HepG2 (cell line): Measurements from ENCODE around the gene BRAF. TPM values are rescaled to one million over a fixed set of nuclear protein-coding genes. Genes with fewer than 3 reads are reported as not detected.

Experiments
- ATAC-seq: fragments of 200-7000 bp; cut with Tn5 transposase; 3 replicates; pipeline ENCODE4 v1.9.1; 2020; ENCODE audit warnings: mild to moderate bottlenecking, moderate library complexity
- BruUV-seq: library from RNA; stranded (reverse); fragments of 400-500 nt; replicated peaks from 2 replicates; lab custom pipeline; 2021; lab: Mats Ljungman, UMichigan
- CTCF ChIA-PET: fragments of 300-600 bp; formaldehyde crosslinking; extraction: SDS; loops from one replicate; lab custom pipeline; 2021; ENCODE audit warnings: low total read pairs, inconsistent platforms, low intra/inter-chr PET ratio; lab: Yijun Ruan, JAX
- POLR2A ChIA-PET: fragments of 350-600 bp; sonication (Branson Sonifier 250); formaldehyde crosslinking; loops from one replicate; lab custom pipeline; 2020; ENCODE audit warnings: antibody characterized with exemption, inconsistent platforms; lab: Yijun Ruan, JAX
- DNase-seq: peaks from one replicate; pipeline ENCODE4 v3.0.0-alpha.2; 2015; ENCODE audit warnings: low spot score
- FAIRE-seq: peaks from 3 replicates; lab custom pipeline; 2011; peaks lifted over from hg19 to GRCh38; lab: Jason Lieb, UNC
- H2AFZ ChIP-seq: one replicate; pipeline ENCODE4 v1.6.1; 2011; ENCODE audit warnings: low read length, inconsistent platforms
- H3K27ac ChIP-seq: fragments of 300-600 bp; 3 replicates; pipeline ENCODE4 v1.8.0; 2011; ENCODE audit warnings: mixed run types, mild to moderate bottlenecking, mixed read lengths, low read length, inconsistent platforms; ENCODE audit not compliant: insufficient read depth; ENCODE audit errors: extremely low read length
- H3K27me3 ChIP-seq, 2 experiments: fragments of 200-600 bp in 1 of 2; 2 replicates in 1 of 2; 3 replicates in 1 of 2; pipeline versions ENCODE4 v1.6.0 to v1.8.0; 2011; ENCODE audit warnings: low read length in 2 of 2, mild to moderate bottlenecking in 2 of 2, moderate library complexity in 2 of 2, inconsistent platforms in 1 of 2; ENCODE audit not compliant: insufficient read depth in 2 of 2, control insufficient read depth in 1 of 2
- H3K36me3 ChIP-seq, 2 experiments: fragments of 200-600 bp in 1 of 2; replicated peaks in 1 of 2; 2 replicates in 1 of 2; 3 replicates in 1 of 2; pipeline versions ENCODE4 v1.5.1 to v1.8.0; 2011; ENCODE audit warnings: low read length in 2 of 2, inconsistent platforms in 1 of 2; ENCODE audit not compliant: insufficient read depth in 2 of 2, control insufficient read depth in 1 of 2
- H3K4me1 ChIP-seq: 2 replicates; pipeline ENCODE4 v1.5.1; 2012; ENCODE audit warnings: low read length, inconsistent platforms; ENCODE audit not compliant: insufficient read depth
- H3K4me2 ChIP-seq: 2 replicates; pipeline ENCODE4 v1.6.0; 2011; ENCODE audit warnings: low read depth, low read length, inconsistent platforms
- H3K4me3 ChIP-seq, 3 experiments: fragments of 200-600 bp in 1 of 3; sonication (generic), shearing (Covaris generic) in 1 of 3; replicated peaks in 1 of 3; 2 replicates each; pipeline ENCODE4 v1.5.1; 2011 to 2016; ENCODE audit warnings: low read length in 3 of 3, inconsistent platforms in 2 of 3, low read depth in 2 of 3, mild to moderate bottlenecking in 2 of 3, control low read depth in 1 of 3, mixed read lengths in 1 of 3; ENCODE audit not compliant: insufficient read depth in 1 of 3
- H3K79me2 ChIP-seq: one replicate; pipeline ENCODE4 v1.6.1; 2011; ENCODE audit warnings: low read length, inconsistent platforms; ENCODE audit not compliant: insufficient read depth
- H3K9ac ChIP-seq: 2 replicates; pipeline ENCODE4 v1.6.0; 2011; ENCODE audit warnings: mild to moderate bottlenecking, low read depth, low read length, inconsistent platforms; ENCODE audit not compliant: insufficient read depth
- H3K9me3 ChIP-seq: 2 replicates; pipeline ENCODE4 v1.5.1; 2012; ENCODE audit warnings: mild to moderate bottlenecking, low read length
- H4K20me1 ChIP-seq: 2 replicates; pipeline ENCODE4 v1.6.0; 2011; ENCODE audit warnings: inconsistent platforms, mild to moderate bottlenecking, low read length, moderate library complexity; ENCODE audit not compliant: insufficient read depth
- AKAP8 ChIP-seq: sonication (generic); formaldehyde crosslinking; IDR thresholded peaks from 2 replicates; pipeline ENCODE4 v1.5.1; 2020; ENCODE audit warnings: mild to moderate bottlenecking, missing genetic modification reagents
- ARNT2 ChIP-seq: sonication (generic); formaldehyde crosslinking; IDR thresholded peaks from 2 replicates; pipeline ENCODE4 v1.8.0; 2022; ENCODE audit warnings: mild to moderate bottlenecking, low read depth, missing genetic modification reagents, moderate library complexity
- FOXO1 ChIP-seq: sonication (generic); formaldehyde crosslinking; IDR thresholded peaks from 2 replicates; pipeline ENCODE4 v1.4.0; 2020; ENCODE audit warnings: missing genetic modification reagents
- ZHX2 ChIP-seq, 2 experiments: sonication (generic) in 1 of 2; formaldehyde crosslinking in 1 of 2; IDR thresholded peaks; 2 replicates each; pipeline versions ENCODE4 v1.6.1 to v1.9.0; 2014 to 2022; ENCODE audit warnings: antibody characterized with exemption in 1 of 2, borderline replicate concordance in 1 of 2, inconsistent platforms in 1 of 2, low read depth in 1 of 2, missing genetic modification reagents in 1 of 2
- ZNF143 ChIP-seq: sonication (generic); formaldehyde crosslinking; IDR thresholded peaks from 2 replicates; pipeline ENCODE4 v1.4.0; 2020; ENCODE audit warnings: missing genetic modification reagents
- ZNF207 ChIP-seq: fragments of 450-650 bp; IDR thresholded peaks from 2 replicates; pipeline ENCODE4 v1.6.1; 2016; ENCODE audit warnings: antibody characterized with exemption, borderline replicate concordance
- ZNF773 ChIP-seq: sonication (generic); formaldehyde crosslinking; IDR thresholded peaks from 2 replicates; pipeline ENCODE4 v1.4.0; 2020; ENCODE audit warnings: missing genetic modification reagents, borderline replicate concordance
- WGBS: methylation state at CpG from one replicate; pipeline ENCODE4 v1.1.6; 2017; ENCODE audit warnings: low lambda C conversion rate; 5-methylcytosine and 5-hydroxymethylcytosine counted together
- in situ Hi-C: cut with HindIII; loops from 2 replicates; pipeline ENCODE4 v1.10.0; 2017; ENCODE audit warnings: low pct_unique_long_range_greater_than_20kb; ENCODE audit not compliant: extremely low pct_ligation_motif_present
- intact Hi-C: fragments of 100-400 bp; cut with micrococcal nuclease; formaldehyde crosslinking; loops from one replicate; pipeline ENCODE4 v1.10.0; 2022; ENCODE audit not compliant: unreplicated experiment
- polyA plus RNA-seq, 8 experiments: library from polyadenylated mRNA; depleted of rRNA in 3 of 8; stranded (reverse) in 7 of 8; unstranded in 1 of 8; fragments of >200 nt; fragmentation: Illumina TruSeq in 4 of 8; extraction: Trizol in 4 of 8; gene quantifications; 2 replicates each; pipeline versions ENCODE4 v1.2.1 to v1.2.3, GENCODE V29; 2011 to 2016; ENCODE audit warnings: low read depth in 4 of 8, missing spikeins in 1 of 8, mixed read lengths in 1 of 8; ENCODE audit not compliant: insufficient read depth in 1 of 8
- total RNA-seq, 5 experiments: library from RNA; depleted of rRNA; stranded (reverse); fragments of >200 nt; fragmentation: Illumina TruSeq; extraction: Trizol; gene quantifications; 2 replicates each; pipeline ENCODE4 v1.2.3, GENCODE V29; 2016; ENCODE audit warnings: low read depth in 1 of 5
- TF ChIP-seq, protein P1 (sequence below): sonication (generic); formaldehyde crosslinking; IDR thresholded peaks from 2 replicates; pipeline ENCODE4 v1.4.0; 2020; ENCODE audit warnings: mild to moderate bottlenecking, missing genetic modification reagents

BRAF gene
- total and polyA plus RNA-seq, 2 of the 13 experiments (the other 11 are each of a cell fraction or from before 2014, with no cell fraction given): 12.5 to 13.4 TPM

DNA sequence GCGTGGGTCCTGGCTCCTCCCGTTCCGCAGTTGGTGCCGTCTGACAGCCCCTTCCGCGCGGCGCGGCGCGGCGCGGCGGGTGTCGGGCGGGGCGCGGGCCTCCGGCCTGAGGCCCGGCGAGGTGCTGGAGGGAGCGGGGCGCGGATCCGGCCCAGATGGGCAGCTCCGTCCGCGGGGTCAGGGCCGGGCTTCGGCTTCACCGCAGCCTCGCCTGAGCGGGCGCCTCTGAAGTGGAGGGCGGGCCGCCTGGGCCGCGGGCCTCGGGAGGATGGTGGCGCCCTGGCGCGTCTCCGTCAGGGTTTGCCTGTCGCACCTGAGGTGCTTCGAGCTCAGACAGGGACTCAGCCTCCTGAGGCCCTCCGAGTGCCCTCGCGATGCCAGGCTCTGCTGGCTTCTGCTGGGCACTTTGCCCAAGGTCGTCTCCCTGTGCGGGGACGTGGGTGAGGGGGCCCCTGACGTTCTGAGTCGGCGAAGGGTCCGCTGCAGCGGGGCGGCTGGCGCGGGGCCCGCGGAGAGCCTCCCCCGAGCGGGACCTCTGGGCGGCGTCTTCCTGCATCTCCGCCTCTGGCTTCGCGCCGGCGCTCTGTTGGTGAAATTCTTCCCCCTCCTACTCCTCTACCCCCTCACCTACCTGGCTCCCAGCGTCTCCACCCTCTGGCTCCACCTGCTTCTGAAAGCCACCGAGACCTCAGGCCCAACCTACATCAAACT, 251.5 kb downstream of the BRAF start:
- Histone ChIP-seq H3K4me3 (peak overlapping the region; percentile 60 to 78 (median 63); a peak in 5 of 6 replicates), H3K4me2 (peak overlapping the region; percentile 83), H3K36me3 (no peaks in the 10 kb centered on the region), H3K79me2 (no peaks in the 10 kb centered on the region), H4K20me1 (no peaks in the 10 kb centered on the region), H3K4me1 (peaks cover 16% of the 10 kb centered on the region), H2AFZ (no peak overlapping the region), H3K9me3 (no peaks in the 10 kb centered on the region), H3K27ac (no peak overlapping the region), H3K27me3 (no peaks in the 10 kb centered on the region), H3K9ac (peak overlapping the region; percentile 54; the same call in 1 of the 2 replicates)
- peak; percentile 75 for ATAC-seq
- WGBS: 93% methylated on average over 10 of the region's 72 CpGs
- DNase-seq: no peak
- intact Hi-C loops (no loop called here), in situ Hi-C loops (no loop called here)
- no TSS peak for BruUV-seq
- FAIRE-seq: no peak
- ChIA-PET CTCF (no interaction called here), POLR2A (interaction anchor here (1.4 to 1.5 kb wide), 2 partner anchors 23 to 330 kb away, joined by 5 read pairs; partner anchors contain the start of gene NDUFB2)
- TF ChIP-seq, protein P1, sequence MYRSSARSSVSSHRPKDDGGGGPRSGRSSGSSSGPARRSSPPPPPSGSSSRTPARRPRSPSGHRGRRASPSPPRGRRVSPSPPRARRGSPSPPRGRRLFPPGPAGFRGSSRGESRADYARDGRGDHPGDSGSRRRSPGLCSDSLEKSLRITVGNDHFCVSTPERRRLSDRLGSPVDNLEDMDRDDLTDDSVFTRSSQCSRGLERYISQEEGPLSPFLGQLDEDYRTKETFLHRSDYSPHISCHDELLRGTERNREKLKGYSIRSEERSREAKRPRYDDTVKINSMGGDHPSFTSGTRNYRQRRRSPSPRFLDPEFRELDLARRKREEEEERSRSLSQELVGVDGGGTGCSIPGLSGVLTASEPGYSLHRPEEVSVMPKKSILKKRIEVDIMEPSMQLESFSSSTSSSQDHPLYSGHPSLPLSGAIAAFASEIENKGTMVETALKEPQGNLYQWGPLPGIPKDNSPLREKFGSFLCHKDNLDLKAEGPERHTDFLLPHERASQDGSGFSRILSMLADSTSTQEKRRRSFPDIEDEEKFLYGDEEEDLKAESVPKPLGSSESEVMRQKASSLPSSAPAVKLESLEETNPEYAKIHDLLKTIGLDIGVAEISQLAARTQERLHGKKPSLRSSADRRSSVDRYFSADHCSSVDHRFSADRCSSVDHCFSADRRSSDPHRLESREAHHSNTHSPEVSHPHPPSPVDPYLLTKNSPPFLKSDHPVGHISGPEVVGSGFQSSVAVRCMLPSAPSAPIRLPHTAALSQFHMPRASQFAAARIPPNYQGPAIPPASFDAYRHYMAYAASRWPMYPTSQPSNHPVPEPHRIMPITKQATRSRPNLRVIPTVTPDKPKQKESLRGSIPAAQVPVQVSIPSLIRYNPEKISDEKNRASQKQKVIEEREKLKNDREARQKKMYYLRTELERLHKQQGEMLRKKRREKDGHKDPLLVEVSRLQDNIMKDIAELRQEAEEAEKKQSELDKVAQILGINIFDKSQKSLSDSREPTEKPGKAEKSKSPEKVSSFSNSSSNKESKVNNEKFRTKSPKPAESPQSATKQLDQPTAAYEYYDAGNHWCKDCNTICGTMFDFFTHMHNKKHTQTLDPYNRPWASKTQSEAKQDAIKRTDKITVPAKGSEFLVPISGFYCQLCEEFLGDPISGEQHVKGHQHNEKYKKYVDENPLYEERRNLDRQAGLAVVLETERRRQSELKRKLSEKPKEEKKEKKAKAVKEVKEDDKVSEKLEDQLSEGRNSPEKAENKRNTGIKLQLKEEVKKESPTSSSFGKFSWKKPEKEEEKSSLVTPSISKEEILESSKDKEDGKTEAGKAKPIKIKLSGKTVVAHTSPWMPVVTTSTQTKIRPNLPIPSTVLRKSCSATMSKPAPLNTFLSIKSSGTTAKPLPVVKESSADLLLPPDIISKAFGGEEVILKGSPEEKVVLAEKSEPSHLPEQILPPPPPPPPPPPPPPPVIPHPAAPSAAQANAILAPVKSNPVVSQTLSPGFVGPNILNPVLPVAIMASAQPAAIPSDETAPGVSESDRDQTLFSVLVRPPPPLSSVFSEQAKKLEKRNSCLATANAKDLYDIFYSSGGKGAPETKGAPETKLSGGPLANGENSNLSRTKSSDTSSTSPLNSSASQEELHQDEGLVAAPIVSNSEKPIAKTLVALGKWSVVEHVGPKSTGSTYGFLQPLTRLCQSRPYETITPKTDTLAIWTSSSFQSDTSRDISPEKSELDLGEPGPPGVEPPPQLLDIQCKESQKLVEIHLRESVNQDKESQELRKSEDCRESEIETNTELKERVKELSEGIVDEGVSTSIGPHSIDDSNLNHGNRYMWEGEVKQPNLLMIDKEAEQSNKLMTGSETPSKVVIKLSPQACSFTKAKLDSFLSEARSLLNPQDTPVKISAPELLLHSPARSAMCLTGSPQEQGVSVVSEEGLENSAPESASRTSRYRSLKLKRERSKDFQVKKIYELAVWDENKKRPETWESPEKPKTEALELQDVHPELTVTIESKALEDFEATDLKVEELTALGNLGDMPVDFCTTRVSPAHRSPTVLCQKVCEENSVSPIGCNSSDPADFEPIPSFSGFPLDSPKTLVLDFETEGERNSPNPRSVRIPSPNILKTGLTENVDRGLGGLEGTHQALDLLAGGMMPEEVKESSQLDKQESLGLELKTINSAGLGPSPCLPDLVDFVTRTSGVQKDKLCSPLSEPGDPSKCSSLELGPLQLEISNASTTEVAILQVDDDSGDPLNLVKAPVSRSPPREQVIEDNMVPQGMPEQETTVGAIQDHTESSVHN (CRISPR knock-in tag): no peak
- TF ChIP-seq ZNF207 (no peak), AKAP8 (CRISPR knock-in tag) (no peak), ZHX2 (IDR thresholded peaks at IDR 0.05; ENCODE audit: low read depth) (no peak), ZHX2 (CRISPR knock-in tag; IDR thresholded peaks at IDR 0.05; ENCODE audit: borderline replicate concordance) (0 out of 2 replicates have a peak, but pooled peaks have one; percentile 52), ZNF143 (CRISPR knock-in tag) (no peak), FOXO1 (CRISPR knock-in tag) (no peak), ZNF773 (CRISPR knock-in tag) (no peak), ARNT2 (CRISPR knock-in tag) (0 out of 2 replicates have a peak, but pooled peaks have one; percentile 59)
